HG03378 (cell line): Measurements from ENCODE around the gene NEK1.

Source experiments
- ATAC-seq: cut with Tn5 transposase; IDR thresholded peaks from one replicate; pipeline ENCODE4 v1.9.1; 2021; ENCODE audit warnings: mild to moderate bottlenecking, moderate library complexity; ENCODE audit not compliant: unreplicated experiment

Gene NEK1, protein sequence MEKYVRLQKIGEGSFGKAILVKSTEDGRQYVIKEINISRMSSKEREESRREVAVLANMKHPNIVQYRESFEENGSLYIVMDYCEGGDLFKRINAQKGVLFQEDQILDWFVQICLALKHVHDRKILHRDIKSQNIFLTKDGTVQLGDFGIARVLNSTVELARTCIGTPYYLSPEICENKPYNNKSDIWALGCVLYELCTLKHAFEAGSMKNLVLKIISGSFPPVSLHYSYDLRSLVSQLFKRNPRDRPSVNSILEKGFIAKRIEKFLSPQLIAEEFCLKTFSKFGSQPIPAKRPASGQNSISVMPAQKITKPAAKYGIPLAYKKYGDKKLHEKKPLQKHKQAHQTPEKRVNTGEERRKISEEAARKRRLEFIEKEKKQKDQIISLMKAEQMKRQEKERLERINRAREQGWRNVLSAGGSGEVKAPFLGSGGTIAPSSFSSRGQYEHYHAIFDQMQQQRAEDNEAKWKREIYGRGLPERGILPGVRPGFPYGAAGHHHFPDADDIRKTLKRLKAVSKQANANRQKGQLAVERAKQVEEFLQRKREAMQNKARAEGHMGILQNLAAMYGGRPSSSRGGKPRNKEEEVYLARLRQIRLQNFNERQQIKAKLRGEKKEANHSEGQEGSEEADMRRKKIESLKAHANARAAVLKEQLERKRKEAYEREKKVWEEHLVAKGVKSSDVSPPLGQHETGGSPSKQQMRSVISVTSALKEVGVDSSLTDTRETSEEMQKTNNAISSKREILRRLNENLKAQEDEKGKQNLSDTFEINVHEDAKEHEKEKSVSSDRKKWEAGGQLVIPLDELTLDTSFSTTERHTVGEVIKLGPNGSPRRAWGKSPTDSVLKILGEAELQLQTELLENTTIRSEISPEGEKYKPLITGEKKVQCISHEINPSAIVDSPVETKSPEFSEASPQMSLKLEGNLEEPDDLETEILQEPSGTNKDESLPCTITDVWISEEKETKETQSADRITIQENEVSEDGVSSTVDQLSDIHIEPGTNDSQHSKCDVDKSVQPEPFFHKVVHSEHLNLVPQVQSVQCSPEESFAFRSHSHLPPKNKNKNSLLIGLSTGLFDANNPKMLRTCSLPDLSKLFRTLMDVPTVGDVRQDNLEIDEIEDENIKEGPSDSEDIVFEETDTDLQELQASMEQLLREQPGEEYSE (N-terminal part only)

DNA sequence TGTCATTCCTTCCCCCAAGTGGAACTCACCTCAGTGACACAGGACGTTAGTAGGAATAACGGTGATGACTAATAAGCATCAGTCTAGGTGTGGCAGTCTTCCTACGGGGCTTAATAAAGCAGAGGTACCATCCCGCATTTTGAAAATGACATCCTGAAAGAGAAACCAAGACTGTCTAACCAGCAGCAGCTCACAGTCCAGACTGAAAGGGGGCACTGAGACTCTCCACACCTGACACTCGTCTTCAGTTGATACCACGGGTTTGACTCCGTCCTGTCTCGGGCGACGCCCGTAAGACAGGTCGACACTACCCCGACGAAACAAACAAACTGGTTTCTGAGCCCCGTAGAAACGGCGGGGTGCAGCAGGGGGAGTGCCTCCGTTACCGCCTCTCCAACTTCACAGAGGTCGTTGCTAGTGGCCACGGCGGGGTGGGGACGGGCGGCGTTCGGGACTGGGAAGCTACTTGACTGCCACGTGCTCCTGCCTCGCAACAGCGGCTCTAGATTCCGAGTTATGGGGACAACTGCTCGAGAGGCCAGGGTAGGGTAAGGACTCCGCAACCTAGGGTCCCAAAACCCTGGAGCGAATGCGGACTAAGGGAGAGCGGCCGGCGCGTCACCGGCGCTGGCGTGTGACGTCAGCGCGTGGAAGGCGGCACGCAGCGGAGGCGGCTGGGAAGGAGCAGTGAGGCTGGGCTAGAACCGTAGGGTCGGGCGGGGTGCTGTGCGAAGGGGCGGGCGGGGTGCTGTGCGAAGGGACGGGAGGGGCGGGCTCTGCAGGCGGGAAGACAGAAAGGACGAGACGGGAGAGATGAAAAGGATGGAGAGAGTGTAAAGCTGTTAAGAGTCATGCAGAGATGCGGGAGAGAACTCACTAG, at the start of gene NEK1:
Gene NEK1, minus strand, starts transcription at position 593 of the 880 bp plus-strand sequence. CDS start 9,953 bp downstream, outside the sequence.
- ATAC-seq: peak; percentile 86

DNA sequence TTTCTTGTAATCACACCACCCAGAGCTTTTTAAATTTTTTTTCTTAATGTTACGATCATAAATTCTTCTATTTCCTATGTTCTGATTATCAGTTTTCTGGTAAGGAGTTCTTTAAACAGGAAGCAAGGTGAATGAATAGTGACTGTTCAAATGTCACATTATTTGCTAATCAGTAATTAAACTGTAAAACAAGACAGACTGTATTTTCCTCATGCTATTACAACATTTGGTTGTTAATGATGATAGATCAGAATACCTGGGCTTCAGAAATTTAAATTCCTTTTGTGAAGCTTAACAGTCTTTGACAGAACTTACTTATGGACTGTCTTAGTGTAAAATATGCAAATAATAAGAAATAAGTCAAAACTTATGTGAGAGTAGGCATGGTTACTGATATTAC, 49.4 kb upstream of the NEK1 start:
- no peak for ATAC-seq

DNA sequence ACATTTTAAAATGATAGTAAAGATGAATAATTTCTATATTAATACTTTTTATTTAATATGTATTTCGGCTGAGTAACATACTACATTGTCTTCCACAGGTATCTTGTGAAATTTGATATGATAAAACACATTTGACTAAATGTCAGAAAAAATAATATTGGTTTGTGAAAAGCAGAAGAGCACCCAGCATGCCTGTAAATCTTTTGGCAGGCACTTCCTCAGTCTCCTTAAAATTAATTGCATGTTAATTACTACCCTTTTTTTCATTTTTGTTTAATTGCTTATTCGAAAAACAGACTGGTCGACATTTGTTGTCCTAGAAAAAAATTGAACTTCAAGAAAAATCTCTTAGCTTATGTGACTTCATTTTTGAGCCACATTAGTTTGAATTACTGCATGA, 48.5 kb upstream of the NEK1 start:
- no peak for ATAC-seq

GRCh38 chr4:169659716-169660670, 47.6 kb upstream of the NEK1 start:
- peak; percentile 97 for ATAC-seq

GRCh38 chr4:169658975-169659715, 46.8 kb upstream of the NEK1 start:
- no peak for ATAC-seq

DNA sequence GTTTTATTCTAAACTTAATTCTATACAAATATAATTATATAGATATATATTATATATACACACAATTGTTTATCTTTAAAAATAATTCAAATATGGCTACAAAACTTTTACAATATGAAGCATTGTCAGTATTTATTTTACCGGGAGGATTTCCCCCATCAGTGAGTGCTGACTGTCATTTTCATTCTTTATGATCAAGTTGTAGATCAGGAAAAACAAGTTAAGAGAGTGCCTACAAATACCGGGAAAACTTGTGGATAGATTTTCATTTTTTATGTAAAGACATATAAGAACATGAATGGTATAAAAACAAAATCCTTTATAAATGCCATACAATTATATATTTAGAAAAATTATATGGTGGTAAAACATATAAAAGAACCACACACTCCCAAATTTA, 45.8 kb upstream of the NEK1 start:
- ATAC-seq: no peak

GRCh38 chr4:169657470-169658107, 45.2 kb upstream of the NEK1 start:
- no peak for ATAC-seq

DNA sequence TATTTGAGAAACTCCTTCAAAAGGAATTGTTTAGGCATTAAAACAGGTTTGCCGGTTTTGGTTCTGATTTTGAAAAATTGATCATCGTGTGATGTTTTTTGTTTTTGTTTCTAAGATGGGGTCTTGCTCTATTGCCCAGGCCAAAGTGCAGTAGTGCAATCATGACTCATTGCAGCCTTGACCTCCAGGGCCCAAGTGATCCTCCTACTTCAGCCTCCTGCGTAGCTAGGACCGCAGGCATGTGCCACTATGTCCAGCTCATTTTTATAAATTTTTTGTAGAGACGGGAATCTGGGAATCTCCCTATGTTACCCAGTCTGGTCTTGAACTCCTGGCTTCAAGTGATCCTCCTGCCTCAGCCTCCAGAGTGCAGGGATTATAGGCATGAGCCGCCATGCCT, 43.0 kb upstream of the NEK1 start:
- no peak for ATAC-seq

DNA sequence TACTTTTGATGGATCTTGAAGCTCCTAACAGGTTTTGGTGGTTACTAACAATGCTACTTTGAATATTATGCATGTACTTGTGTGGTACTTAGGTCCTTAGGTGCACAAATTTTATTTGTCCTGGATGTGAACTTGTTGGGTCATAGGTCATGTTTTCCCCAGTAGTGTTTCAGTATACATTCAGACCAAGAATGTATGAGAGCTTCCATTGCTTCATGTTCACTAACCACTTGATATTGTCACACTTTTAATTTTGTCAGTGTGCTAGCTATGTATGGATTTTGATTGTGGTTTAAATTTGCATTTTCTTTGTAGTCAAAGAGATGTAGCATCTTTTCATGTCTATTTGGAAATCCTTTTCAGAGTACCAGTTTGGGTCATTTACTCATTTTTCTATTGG, 40.2 kb upstream of the NEK1 start:
- no peak for ATAC-seq

DNA sequence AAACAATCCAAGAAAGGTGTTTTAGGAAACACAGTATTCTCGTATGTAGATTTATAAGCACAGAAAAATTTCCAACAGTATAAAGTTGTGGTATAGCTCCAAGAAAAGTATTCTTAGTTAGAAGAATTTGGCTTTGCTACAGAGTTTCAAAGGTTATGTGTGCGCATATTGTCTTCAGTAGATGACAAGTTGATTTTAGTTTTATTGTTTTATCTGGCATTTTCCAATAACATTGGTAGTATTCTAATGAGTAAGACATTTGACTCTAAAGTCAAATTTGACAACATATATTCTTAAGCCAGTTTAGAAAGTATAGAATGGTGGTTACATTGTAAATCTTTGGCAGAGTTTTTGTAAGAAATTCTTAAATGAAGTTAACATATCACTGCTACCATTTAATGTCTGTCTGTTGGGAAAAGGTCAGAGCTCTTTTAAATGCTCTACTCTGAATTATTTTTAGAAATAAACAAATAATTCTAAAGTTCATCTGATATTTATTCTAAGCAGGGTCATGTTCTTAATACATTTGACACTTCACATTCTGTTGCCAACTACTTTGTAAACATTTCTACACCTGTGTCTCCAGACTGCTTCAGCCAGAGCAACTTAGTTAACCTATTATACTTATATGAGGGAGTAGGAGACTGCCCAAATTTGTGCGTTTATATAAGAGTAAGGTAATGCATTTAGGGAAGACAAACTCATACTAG, 38.0 kb upstream of the NEK1 start:
- ATAC-seq: no peak

DNA sequence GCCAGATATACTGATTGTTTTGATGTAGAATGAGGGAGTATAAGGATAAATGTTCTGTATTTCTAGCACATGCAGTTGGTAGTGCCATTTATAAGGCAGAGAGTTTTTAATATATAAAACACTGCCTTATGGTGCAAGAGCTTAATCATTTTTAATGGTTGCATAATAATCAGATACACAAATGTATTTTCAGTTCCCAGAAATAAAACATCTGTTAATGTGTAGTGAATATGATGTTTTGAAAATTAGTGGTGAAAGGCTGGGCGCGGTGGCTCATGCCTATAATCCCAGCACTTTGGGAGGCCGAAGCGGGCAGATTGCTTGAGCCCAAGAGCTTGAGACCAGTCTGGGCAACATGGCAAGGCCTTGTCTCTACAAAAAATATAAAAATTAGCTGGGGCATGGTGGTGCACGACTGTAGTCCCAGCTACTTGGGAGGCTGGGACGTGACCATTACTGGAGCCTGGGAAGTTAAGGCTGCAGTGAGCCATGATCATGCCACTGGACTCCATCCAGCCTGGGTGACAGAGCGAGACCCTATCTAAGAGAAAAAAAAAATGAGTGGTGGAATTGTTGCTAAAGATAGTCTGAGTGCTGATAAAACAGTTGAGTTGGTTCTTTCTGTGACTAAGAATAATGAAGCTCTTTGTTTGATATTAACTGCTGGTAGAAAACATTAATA, 37.3 kb upstream of the NEK1 start:
- no peak for ATAC-seq

GRCh38 chr4:169645627-169646026, 33.2 kb upstream of the NEK1 start:
- no peak for ATAC-seq

GRCh38 chr4:169644802-169645201, 32.4 kb upstream of the NEK1 start:
- ATAC-seq: no peak

DNA sequence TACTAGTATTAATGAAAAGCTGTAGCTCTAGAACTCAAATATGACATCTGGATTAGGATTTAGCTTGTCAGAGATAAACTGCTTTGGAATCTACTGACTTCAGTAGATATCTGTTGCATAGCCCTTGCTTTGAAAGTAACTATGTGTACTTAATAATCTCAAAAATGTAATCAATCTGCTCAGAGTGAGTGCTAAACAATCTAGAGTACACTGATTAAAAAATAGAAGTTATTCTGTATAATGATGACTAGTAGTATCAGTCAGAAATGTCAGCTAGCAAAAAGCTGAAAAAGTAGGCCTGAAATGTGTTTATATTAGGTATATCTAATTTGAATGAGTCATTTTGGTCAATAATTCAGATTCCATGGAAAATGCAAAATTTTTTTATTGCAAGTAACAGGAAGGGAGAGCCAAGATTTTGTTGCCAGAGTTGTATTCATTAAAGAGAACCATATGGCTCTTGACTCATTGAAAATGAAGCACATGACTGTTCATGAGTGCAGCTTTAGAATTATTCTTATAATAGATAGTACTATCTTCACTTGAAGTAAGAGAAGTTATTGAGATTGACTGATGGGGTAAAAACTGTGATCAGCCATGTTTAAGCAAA, 28.0 kb upstream of the NEK1 start:
- no peak for ATAC-seq

DNA sequence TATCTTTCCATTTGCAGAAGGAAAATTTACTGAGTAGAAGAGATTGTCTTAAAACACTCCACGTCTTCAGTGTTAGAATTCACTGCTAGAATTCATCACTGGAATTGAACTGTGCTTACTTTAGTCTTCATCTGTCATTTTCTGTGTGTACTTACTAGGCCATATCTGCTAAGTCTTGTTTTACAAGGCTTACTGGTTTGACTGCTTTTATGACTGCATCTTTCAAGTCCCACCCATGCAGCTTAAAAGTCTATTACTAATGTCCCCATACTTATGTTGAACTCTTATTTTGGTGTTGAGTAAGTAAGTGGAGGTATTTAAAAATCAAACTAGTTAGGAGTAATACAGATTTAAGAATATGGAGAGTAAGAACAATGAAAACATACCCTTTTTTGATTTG, 22.6 kb upstream of the NEK1 start:
- no peak for ATAC-seq

GRCh38 chr4:169632896-169633295, 20.5 kb upstream of the NEK1 start:
- no peak for ATAC-seq

DNA sequence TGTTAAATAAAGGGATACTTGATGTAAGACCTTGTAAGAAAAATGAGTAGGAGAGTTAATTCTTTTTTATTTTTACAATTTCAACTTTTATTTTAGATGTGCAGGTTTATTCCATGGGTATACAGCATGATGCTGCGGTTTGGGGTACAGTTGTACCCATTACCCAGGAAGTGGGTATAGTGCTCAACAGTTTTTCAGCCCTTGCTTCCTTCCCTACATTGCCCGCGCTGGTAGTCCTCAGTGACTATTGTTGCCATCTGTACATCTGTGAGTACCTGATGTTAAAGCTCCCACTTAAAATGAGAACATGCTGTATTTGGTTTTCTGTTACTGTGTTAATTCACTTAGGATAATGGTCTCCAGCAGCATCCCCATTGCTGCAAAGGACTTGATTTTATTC, 17.7 kb upstream of the NEK1 start:
- ATAC-seq: no peak
